Uterus (tissue), 2 donors: ENCODE measurements around the gene ITCH.

Experiments used
- CTCF ChIP-seq, 4 experiments: fragments of 200-600 bp in 2 of 4; fragments of 450-650 bp in 2 of 4; sonication (generic) in 2 of 4; IDR thresholded peaks; one replicate each; pipeline ENCODE4 v1.5.1; 2016 to 2019; ENCODE audit warnings: antibody characterized with exemption in 4 of 4, mild to moderate bottlenecking in 2 of 4, moderate library complexity in 1 of 4
- POLR2A ChIP-seq, 2 donors: fragments of 450-650 bp; IDR thresholded peaks; one replicate each; pipeline ENCODE4 v1.6.1; 2016; ENCODE audit warnings: antibody characterized with exemption in 2 of 2, mild to moderate bottlenecking in 1 of 2, moderate library complexity in 1 of 2

GRCh38 chr20:34560614-34561013, 197.5 kb downstream of the ITCH start:
- TF ChIP-seq CTCF (IDR thresholded peaks at IDR 0.05) (no peak), POLR2A (IDR thresholded peaks at IDR 0.05) (no peak)
